GM18951 (cell line): Measurements from ENCODE around the gene TRPV6.

Source experiments
- POLR2A ChIP-seq: IDR thresholded peaks from 4 replicates; pipeline ENCODE4 v1.6.1; 2011; ENCODE audit warnings: mild to moderate bottlenecking; ENCODE audit not compliant: insufficient read length, insufficient read depth; ENCODE audit errors: extremely low read depth
- in situ Hi-C: fragments of 300-500 bp; cut with MboI; formaldehyde crosslinking; loops from one replicate; pipeline ENCODE4 v1.12.0; 2022; ENCODE audit warnings: low sequenced_read_pairs, mixed read lengths, inconsistent platforms; ENCODE audit not compliant: unreplicated experiment

TRPV6 gene

GRCh38 chr7:142916508-142916907, 31.0 kb upstream of the TRPV6 start:
- TF ChIP-seq POLR2A, result no peak
- in situ Hi-C loops, result no loop called here

- in situ Hi-C loops, result no loop called here
- no peak for TF ChIP-seq POLR2A
Measured at GRCh38 chr7:142915315-142915714, 29.8 kb upstream of the TRPV6 start.

DNA sequence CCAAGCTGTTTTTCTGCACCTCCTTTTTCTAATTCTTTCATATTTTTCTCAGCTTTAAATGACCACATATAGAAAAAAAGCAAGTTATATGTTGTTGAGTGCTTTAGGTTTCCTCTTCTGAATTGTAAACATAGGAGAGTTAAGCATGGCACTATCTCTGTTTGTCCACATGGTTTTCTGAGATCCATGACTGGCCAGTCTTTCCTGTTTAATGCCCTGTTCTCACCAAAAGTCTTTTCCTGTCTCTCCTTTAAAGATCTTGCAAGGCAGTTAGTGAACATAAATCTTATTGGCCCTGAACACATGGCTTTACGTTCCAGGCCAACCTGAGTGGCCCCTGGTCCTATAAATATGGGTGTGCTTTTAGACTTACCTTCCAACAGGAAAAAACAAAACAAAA, 28.6 kb upstream of the TRPV6 start:
- in situ Hi-C loops, result no loop called here
- no peak for TF ChIP-seq POLR2A

DNA sequence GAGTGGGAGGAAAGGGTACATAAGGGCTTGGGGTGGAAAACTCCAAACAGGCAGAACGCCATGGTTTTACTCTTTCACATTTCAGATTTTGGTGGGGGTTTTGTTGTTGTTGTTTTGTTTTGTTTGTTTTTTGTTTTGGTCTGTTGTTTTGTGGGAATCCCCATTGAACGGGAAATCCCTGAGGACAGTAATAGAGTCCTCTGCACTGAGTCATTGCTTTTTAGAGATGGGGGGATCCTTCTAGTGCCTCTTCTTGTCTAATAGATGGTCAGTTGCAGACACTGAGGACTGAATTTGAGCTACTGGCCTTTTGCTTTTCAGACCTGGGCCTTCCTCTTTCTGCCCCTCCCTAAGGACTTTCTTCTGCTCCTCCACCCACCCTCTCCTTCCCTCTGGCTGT, 28.0 kb upstream of the TRPV6 start:
- in situ Hi-C loops, result no loop called here
- no peak for TF ChIP-seq POLR2A

DNA sequence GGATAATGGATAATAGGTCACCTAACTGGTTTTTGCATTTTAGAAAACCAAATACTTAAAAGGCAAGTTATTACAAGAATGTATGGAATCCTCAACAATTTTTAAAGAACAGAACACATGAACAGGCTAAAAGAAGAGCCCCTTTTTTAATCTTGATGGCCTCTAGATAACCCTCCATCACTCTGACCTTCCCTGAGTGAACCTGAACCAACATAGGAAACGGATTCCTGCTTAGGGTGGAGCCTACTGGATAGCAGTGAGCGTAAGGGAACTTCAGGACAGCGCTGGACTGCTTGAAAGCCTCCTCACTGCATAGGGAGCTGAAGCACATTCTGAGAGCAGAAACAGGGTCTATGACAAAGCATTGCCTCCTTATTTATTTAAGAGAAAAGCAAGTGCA, 27.5 kb upstream of the TRPV6 start:
- no peak for TF ChIP-seq POLR2A
- in situ Hi-C loops, result no loop called here

DNA sequence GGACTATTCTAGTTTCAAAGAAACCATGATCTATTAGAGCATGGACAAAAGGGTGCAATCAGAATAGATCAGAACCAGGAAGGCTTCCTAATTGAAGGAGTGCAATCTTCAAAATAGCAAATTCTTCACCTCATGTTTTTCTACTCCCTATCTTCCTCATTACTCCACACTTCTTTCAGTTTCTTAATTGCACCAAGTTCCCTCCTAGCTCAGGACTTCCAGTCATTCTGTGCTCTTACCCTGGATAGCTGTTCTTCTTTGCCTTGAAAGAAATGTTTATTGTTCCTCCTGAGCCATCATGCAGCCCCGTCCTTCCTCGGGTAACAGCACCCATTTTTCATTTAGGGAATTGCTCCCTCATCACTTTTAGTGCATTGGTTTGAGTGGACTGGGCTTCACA, 24.9 kb upstream of the TRPV6 start:
- in situ Hi-C loops, result no loop called here
- no peak for TF ChIP-seq POLR2A

DNA sequence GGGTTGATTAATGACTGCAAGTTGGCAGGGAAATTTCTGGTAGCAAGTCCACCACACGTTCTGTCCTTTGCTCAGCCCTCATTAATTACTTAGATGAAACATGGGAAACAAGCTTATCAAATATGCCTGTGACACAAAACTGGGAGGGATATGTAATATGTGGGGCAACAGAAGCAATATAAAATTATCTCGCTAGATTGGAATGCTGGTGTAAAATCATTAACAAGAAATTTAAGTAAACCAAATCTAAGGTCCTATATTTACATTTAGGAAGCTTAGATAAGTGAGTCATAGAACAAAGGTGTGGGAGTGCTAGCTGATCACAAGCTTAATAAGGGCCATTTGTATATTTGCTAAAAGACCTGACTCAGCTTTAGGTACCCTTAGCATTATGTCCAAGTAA, 24.5 kb upstream of the TRPV6 start:
- in situ Hi-C loops, result no loop called here
- TF ChIP-seq POLR2A, result no peak

DNA sequence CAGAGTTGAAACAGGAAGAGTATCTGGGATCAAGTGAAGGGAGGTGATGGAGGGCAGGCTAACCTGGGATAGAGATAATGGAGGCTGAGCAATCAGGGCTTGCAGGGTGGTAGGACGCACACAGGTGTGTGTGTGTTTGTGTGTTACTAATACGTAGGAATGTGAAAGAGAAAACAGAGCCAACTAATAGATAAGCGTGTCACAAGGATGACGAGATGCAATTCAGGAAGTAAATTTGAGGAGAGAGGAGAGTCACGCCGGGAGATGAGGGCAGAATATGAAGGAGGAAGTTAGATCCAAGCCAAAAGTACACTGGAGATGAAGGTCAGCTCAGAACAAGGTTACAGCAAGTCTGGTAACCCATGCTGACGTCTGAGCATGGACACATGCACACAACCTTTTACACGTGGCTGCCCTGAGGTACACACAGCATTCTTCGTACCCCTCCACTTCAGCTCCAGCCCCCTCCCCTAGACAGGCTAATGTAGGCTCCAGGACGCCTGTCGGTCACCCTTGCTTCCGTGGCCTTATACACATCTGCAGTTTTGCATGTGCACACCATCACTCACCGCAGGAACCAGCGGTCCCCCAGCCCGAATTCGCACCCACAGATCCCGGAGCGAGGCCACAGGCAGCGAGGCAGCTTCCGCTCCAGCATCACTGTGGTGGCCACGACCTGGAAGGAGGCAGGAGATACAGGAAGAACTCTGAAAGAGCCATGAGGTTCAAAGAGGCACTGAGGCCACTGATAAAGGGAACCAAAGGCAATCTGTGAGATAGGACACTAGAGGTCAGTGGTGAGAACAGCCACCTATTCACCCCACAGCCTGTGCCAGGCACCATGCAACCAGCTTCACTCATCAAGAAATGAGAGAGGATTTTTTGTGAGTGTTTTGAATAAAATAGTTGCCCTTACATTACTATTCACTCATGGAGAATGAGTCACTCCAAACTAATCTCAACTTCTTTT, 23.7 kb upstream of the TRPV6 start:
- in situ Hi-C loops, result no loop called here
- no peak for TF ChIP-seq POLR2A

- in situ Hi-C loops, result no loop called here
- no peak for TF ChIP-seq POLR2A
Measured at GRCh38 chr7:142908290-142908689, 22.7 kb upstream of the TRPV6 start.

DNA sequence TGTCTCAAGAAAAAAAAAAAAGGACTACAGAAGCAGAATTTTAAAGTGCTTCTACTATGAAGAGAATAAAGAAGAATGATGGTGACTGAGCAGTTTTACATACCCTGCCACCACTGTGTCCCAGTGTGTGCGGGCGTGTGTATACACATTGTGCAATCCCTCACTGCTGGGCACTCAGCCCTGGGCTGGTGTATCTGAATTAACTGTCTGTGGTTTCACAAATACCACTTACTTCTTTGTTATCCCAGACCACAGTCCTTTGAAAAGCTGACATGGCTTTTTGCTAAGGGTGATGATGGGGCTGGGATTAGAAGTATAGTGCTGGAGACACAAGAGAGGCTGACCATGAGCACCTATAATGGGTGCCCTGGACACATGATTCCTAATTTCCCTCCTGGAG, 21.1 kb upstream of the TRPV6 start:
- TF ChIP-seq POLR2A, result no peak

GRCh38 chr7:142905759-142906158, 20.2 kb upstream of the TRPV6 start:
- in situ Hi-C loops, result no loop called here
- TF ChIP-seq POLR2A, result no peak

More for the DNA sequence above, 21.1 kb upstream of the TRPV6 start:
- in situ Hi-C loops, result no loop called here

DNA sequence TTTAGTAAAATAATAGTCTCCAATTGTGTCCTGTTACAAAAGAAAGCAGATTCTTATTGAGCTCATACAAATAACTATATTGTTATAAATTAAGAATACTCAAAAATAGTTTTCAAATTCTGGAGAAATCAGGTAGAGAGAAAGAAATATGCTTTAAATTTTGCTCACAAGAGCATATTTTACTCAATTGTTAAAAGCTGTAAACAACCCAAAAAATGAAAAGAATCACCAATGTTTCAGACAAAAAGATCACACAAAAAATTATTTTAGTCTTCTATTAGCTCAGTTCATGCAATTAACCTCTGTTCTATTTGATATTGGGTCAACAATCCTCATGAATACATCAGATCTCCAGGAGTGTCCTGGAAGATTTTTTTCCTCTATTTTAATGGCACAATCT, 18.6 kb upstream of the TRPV6 start:
- in situ Hi-C loops, result no loop called here
- no peak for TF ChIP-seq POLR2A

DNA sequence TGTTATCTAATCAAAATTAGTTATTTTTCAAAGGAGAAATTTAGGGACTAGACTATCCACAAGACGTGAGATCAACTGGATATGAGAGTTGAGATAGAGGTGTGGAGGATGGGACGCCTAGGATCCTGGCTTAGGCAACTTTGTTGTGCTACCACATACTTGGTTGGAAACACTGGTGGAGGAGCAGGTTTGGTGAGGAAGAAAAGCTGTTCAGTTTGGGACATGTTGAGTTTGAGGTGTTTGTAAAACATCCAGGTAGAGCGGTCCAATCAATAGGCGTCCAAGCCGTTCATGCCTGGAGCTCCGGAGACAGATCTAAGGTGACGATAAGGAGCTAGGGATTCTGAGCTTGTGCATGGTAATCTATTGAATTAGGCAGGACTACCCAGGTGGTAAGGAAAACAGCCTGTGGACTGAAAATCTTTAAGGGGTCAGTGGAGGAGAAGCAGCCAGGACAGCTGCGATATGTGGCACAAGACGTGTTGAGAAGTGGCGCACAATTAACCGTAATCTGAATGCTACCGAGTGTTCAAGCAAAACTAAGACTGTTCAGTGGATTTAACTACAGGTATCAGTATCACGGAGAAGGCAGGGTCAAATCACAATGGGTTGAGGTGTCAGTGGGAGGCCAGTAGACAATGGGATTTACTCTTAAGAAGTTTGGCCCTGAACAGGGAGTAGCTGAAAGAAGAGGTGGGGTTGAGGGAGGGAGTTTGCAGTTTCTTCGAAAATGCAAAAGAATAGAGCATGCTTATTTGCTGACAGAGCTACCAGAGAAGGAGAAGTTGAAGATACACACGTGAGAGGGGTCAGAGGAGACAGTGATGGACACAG, 16.1 kb upstream of the TRPV6 start:
- in situ Hi-C loops, result no loop called here
- no peak for TF ChIP-seq POLR2A

GRCh38 chr7:142899661-142900060, 14.1 kb upstream of the TRPV6 start:
- in situ Hi-C loops, result no loop called here
- no peak for TF ChIP-seq POLR2A
